Endometrium (tissue), 2 donors: ENCODE data around the gene ZNF792.
"Not testable (repeated sequence)": the region's sequence is repeated elsewhere in the genome, so short reads cannot be mapped to it uniquely, and the experiment has no call there.

Experiments
- FAIRE-seq: peaks from 2 replicates; lab custom pipeline; 2012; peaks lifted over from hg19 to GRCh38; lab: Jason Lieb, UNC
- donor health status: control.
- donor health status: control.

The ZNF792 gene

GRCh38 chr19:34998777-34999497 is 34.9 kb upstream of the ZNF792 start:
- no peak for FAIRE-seq

- not testable (repeated sequence) for FAIRE-seq
Observed at GRCh38 chr19:34998224-34998623, 34.2 kb upstream of the ZNF792 start.

- no peak for FAIRE-seq
Observed at GRCh38 chr19:34997071-34997617, 33.1 kb upstream of the ZNF792 start.

GRCh38 chr19:34995551-34995950 is 31.5 kb upstream of the ZNF792 start:
- FAIRE-seq: no peak

- no peak for FAIRE-seq
Observed at GRCh38 chr19:34994643-34995541, 30.9 kb upstream of the ZNF792 start.

- no peak for FAIRE-seq
Observed at GRCh38 chr19:34994286-34994642, 30.2 kb upstream of the ZNF792 start.

- not testable (repeated sequence) for FAIRE-seq
Observed at GRCh38 chr19:34992582-34992981, 28.6 kb upstream of the ZNF792 start.

GRCh38 chr19:34991542-34992333 is 27.7 kb upstream of the ZNF792 start:
- FAIRE-seq: no peak

- no peak for FAIRE-seq
Observed at GRCh38 chr19:34990578-34991192, 26.7 kb upstream of the ZNF792 start.

GRCh38 chr19:34989298-34989697 is 25.3 kb upstream of the ZNF792 start:
- FAIRE-seq: no peak

- no peak for FAIRE-seq
Observed at GRCh38 chr19:34988119-34988518, 24.1 kb upstream of the ZNF792 start.

- FAIRE-seq: no peak
Observed at GRCh38 chr19:34985249-34986022, 21.4 kb upstream of the ZNF792 start.

- no peak for FAIRE-seq
Observed at GRCh38 chr19:34984287-34984686, 20.3 kb upstream of the ZNF792 start.

GRCh38 chr19:34983786-34984185 is 19.8 kb upstream of the ZNF792 start:
- FAIRE-seq: no peak

GRCh38 chr19:34982275-34982674 is 18.2 kb upstream of the ZNF792 start:
- no peak for FAIRE-seq

- FAIRE-seq: no peak
Observed at GRCh38 chr19:34979819-34980640, 16.0 kb upstream of the ZNF792 start.

GRCh38 chr19:34976611-34977010 is 12.6 kb upstream of the ZNF792 start:
- no peak for FAIRE-seq

- no peak for FAIRE-seq
Observed at GRCh38 chr19:34975056-34975455, 11.0 kb upstream of the ZNF792 start.

- no peak for FAIRE-seq
Observed at GRCh38 chr19:34974646-34975045, 10.6 kb upstream of the ZNF792 start.

GRCh38 chr19:34972163-34972705 is 8.2 kb upstream of the ZNF792 start:
- no peak for FAIRE-seq
